ENCODE results near the gene AEBP1. TPM values are rescaled to one million over a fixed set of nuclear protein-coding genes. Genes with fewer than 3 reads are reported as not detected.

The AEBP1 gene
- total RNA-seq, 1 donor from 2014 or later, result 64.1 TPM

GRCh38 chr7:44112231-44112996 is 8.3 kb downstream of the AEBP1 start:
- H3K4me1 Mint-ChIP-seq (ENCODE audit: unreplicated experiment), result no peaks in the 10 kb centered on the region
- no peak overlapping the region for H3K4me3 Mint-ChIP-seq

GRCh38 chr7:44112997-44113763 is 9.0 kb downstream of the AEBP1 start:
- Mint-ChIP-seq H3K27me3 (no peaks in the 10 kb centered on the region), H3K27ac (no peak overlapping the region), H3K9me3 (no peaks in the 10 kb centered on the region), H3K4me1 (ENCODE audit: unreplicated experiment) (no peaks in the 10 kb centered on the region), H3K36me3 (peaks cover 3% of the 10 kb centered on the region), H3K4me3 (no peak overlapping the region)
- no peak for TF ChIP-seq CTCF (conservative IDR thresholded peaks at IDR 0.05)
- DNase-seq (ENCODE audit: extremely low spot score, unreplicated experiment), result no peak

More at GRCh38 chr7:44112231-44112996, 8.3 kb downstream of the AEBP1 start:
- DNase-seq (ENCODE audit: extremely low spot score, unreplicated experiment), result no peak
- H3K27ac Mint-ChIP-seq, result no peak overlapping the region
- TF ChIP-seq CTCF (conservative IDR thresholded peaks at IDR 0.05), result no peak
- H3K27me3 Mint-ChIP-seq, result no peaks in the 10 kb centered on the region
- no peaks in the 10 kb centered on the region for H3K9me3 Mint-ChIP-seq
- no peaks in the 10 kb centered on the region for H3K36me3 Mint-ChIP-seq

GRCh38 chr7:44113764-44114354 is 9.7 kb downstream of the AEBP1 start:
- H3K36me3 Mint-ChIP-seq, result peaks cover 4% of the 10 kb centered on the region

GRCh38 chr7:44114586-44115310 is 10.6 kb downstream of the AEBP1 start:
- Mint-ChIP-seq H3K36me3 (peaks cover 12% of the 10 kb centered on the region), H3K27ac (no peak overlapping the region)
- no peak for TF ChIP-seq CTCF (conservative IDR thresholded peaks at IDR 0.05)

More at GRCh38 chr7:44113764-44114354, 9.7 kb downstream of the AEBP1 start:
- H3K4me1 Mint-ChIP-seq (ENCODE audit: unreplicated experiment), result no peaks in the 10 kb centered on the region
- H3K27ac Mint-ChIP-seq, result no peak overlapping the region
- no peaks in the 10 kb centered on the region for H3K9me3 Mint-ChIP-seq
- H3K27me3 Mint-ChIP-seq, result no peaks in the 10 kb centered on the region
- no peak overlapping the region for H3K4me3 Mint-ChIP-seq
- DNase-seq (ENCODE audit: extremely low spot score, unreplicated experiment), result no peak
- TF ChIP-seq CTCF (conservative IDR thresholded peaks at IDR 0.05), result no peak

GRCh38 chr7:44116087-44116788 is 12.1 kb downstream of the AEBP1 start:
- no peaks in the 10 kb centered on the region for H3K9me3 Mint-ChIP-seq
- no peak for DNase-seq (ENCODE audit: extremely low spot score, unreplicated experiment)
- no peaks in the 10 kb centered on the region for H3K27me3 Mint-ChIP-seq
- H3K27ac Mint-ChIP-seq, result no peak overlapping the region
- no peak overlapping the region for H3K4me3 Mint-ChIP-seq
- peaks cover 13% of the 10 kb centered on the region for H3K4me1 Mint-ChIP-seq (ENCODE audit: unreplicated experiment)
- peaks cover 26% of the 10 kb centered on the region for H3K36me3 Mint-ChIP-seq
- TF ChIP-seq CTCF (conservative IDR thresholded peaks at IDR 0.05), result no peak

More at GRCh38 chr7:44114586-44115310, 10.6 kb downstream of the AEBP1 start:
- peaks cover 2% of the 10 kb centered on the region for H3K4me1 Mint-ChIP-seq (ENCODE audit: unreplicated experiment)
- no peak for DNase-seq (ENCODE audit: extremely low spot score, unreplicated experiment)
- no peaks in the 10 kb centered on the region for H3K9me3 Mint-ChIP-seq
- H3K27me3 Mint-ChIP-seq, result no peaks in the 10 kb centered on the region
- H3K4me3 Mint-ChIP-seq, result no peak overlapping the region

Measured in type B pancreatic cell (in vitro differentiated cells).